Measurements from ENCODE around the gene PNLIPRP2.

The PNLIPRP2 gene

DNA sequence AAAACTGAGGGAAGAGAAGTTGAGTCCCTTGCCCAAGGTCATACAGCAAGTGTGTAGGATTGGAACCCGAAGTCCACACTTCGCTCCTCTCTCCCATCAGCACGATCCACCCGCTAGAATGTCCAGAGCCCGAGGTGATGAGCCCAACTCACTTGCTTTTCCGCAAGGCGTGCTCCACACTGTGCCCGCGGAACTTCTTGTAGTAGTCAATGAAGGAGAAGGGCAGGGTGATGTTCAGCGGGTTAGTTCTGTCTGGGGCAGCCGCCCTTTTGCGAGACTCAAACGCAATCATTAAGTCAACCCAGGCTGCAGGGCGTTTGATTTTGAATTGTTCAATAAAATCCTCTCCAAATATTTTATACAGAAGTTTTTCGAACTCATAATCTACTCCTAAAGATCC is 58.6 kb downstream of the PNLIPRP2 start:
- Histone ChIP-seq H3K9me3 (ENCODE audit: insufficient read depth, low read depth, low read length) (peaks cover 1% of the 10 kb centered on the region), H3K18ac (ENCODE audit: low read length) (no peak overlapping the region), H2BK120ac (ENCODE audit: insufficient read depth, low read length, poor library complexity) (no peak overlapping the region), H3K14ac (ENCODE audit: low read length) (no peak overlapping the region), H3K27me3 (ENCODE audit: insufficient read depth, low read length) (no peaks in the 10 kb centered on the region), H4K8ac (ENCODE audit: low read depth, low read length) (no peak overlapping the region), H3K4ac (ENCODE audit: low read depth, low read length) (no peak overlapping the region), H3K79me1 (ENCODE audit: low read length) (no peaks in the 10 kb centered on the region), H3K27ac (ENCODE audit: low read depth, low read length) (no peak overlapping the region), H3K9ac (ENCODE audit: low read length) (no peak overlapping the region), H4K91ac (ENCODE audit: low read depth, low read length) (no peak overlapping the region), H2BK12ac (ENCODE audit: low read length) (no peak overlapping the region), H3K4me2 (ENCODE audit: low read length) (no peak overlapping the region), H3K79me2 (ENCODE audit: control insufficient read depth, insufficient read depth, low read length, poor library complexity) (no peaks in the 10 kb centered on the region), H4K12ac (ENCODE audit: low read depth, low read length) (no peak overlapping the region), H3K4me3 (ENCODE audit: low read depth, low read length) (no peak overlapping the region), H2BK5ac (ENCODE audit: low read depth, low read length, poor library complexity) (no peak overlapping the region), H2AK5ac (ENCODE audit: low read length) (no peak overlapping the region), H3K23ac (ENCODE audit: low read length) (no peak overlapping the region), H3K4me1 (ENCODE audit: control insufficient read depth in 1 of 2, insufficient read depth in 2 of 2, low read length in 2 of 2) (no peaks in the 10 kb centered on the region), H3K36me3 (ENCODE audit: control insufficient read depth in 1 of 2, insufficient read depth in 2 of 2, low read length in 2 of 2) (no peaks in the 10 kb centered on the region), H2AFZ (ENCODE audit: insufficient read depth, low read length, poor library complexity) (no peak overlapping the region)
- WGBS (ENCODE audit: extremely low coverage, insufficient coverage, insufficient read length): no CpG with 5 or more reads among the region's 15 CpGs
- DNase-seq: no peak

DNA sequence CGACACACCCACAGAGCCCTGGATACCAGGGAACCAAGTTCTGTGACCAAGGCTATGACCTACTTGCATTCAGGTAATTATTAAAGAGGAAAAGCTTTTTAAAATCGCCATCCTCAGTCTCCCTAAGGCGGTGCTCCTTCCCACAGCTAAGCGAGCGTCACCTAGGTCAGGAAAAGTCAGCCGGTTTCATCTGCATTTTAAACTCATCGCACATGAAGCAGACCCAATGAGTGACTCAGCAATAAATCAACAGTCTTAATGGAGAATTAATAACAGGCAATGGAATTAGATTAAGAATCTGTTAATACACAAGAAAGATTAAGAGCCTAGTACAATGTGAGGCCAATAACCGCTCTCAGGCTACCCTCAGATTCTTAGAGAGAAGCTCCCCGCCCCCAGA is 62.4 kb downstream of the PNLIPRP2 start:
- Histone ChIP-seq H3K14ac (ENCODE audit: low read length) (no peak overlapping the region), H3K4me3 (ENCODE audit: low read depth, low read length) (no peak overlapping the region), H4K8ac (ENCODE audit: low read depth, low read length) (no peak overlapping the region), H3K4me2 (ENCODE audit: low read length) (no peak overlapping the region), H4K91ac (ENCODE audit: low read depth, low read length) (no peak overlapping the region), H3K9ac (ENCODE audit: low read length) (no peak overlapping the region), H2BK12ac (ENCODE audit: low read length) (no peak overlapping the region), H3K9me3 (ENCODE audit: insufficient read depth, low read depth, low read length) (no peaks in the 10 kb centered on the region), H2AK5ac (ENCODE audit: low read length) (no peak overlapping the region), H3K4me1 (ENCODE audit: control insufficient read depth in 1 of 2, insufficient read depth in 2 of 2, low read length in 2 of 2) (no peaks in the 10 kb centered on the region), H3K4ac (ENCODE audit: low read depth, low read length) (no peak overlapping the region), H3K27ac (ENCODE audit: low read depth, low read length) (no peak overlapping the region), H3K18ac (ENCODE audit: low read length) (no peak overlapping the region), H3K79me1 (ENCODE audit: low read length) (no peaks in the 10 kb centered on the region), H4K12ac (ENCODE audit: low read depth, low read length) (no peak overlapping the region), H3K79me2 (ENCODE audit: control insufficient read depth, insufficient read depth, low read length, poor library complexity) (no peaks in the 10 kb centered on the region), H2BK5ac (ENCODE audit: low read depth, low read length, poor library complexity) (no peak overlapping the region), H2BK120ac (ENCODE audit: insufficient read depth, low read length, poor library complexity) (no peak overlapping the region), H2AFZ (ENCODE audit: insufficient read depth, low read length, poor library complexity) (no peak overlapping the region), H3K36me3 (ENCODE audit: control insufficient read depth in 1 of 2, insufficient read depth in 2 of 2, low read length in 2 of 2) (no peaks in the 10 kb centered on the region), H3K27me3 (ENCODE audit: insufficient read depth, low read length) (no peaks in the 10 kb centered on the region), H3K23ac (ENCODE audit: low read length) (no peak overlapping the region)
- DNase-seq: no peak
- no CpG with 5 or more reads among the region's 9 CpGs for WGBS (ENCODE audit: extremely low coverage, insufficient coverage, insufficient read length)

DNA sequence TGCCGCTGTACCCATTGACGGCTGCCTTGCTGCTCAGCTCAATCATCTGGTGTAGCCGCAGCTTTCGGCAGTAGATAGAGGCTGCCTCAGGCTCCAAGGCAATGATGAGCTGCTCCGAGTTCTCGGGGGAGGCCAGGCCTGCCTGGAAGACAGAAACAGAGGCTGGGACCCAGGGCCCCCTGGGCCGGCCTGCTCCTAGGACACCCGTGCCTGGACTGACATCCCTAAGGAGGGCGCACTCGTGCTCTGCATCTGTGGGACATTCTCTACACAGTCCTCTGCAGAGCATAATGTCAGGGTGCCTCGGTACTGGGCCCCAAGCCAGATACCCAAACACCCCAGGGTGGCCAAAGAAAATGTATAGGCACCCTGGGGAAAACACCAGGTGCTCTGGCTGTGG is 63.1 kb downstream of the PNLIPRP2 start:
- Histone ChIP-seq H3K4me2 (ENCODE audit: low read length) (no peak overlapping the region), H3K79me1 (ENCODE audit: low read length) (no peaks in the 10 kb centered on the region)

DNA sequence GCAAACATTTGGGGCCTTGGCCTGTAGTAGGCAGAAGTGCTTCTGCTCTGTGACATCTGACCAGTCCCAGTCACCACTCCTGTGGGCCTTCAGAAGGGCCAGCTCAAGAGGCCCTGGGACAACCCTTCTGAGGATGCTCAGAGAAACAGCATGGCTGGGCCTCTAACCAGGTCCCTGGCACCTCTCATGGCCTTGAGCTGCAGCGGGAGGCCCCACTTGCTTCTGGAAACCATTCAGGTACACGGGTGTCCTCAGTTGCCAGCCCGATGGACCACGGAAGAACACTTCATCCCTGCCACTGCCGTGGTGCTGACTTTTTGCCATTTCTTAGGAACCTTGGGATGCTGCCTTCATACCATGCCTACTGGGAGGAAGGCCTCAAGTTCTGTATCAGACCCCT is 64.0 kb downstream of the PNLIPRP2 start:
- Histone ChIP-seq H3K14ac (ENCODE audit: low read length) (no peak overlapping the region), H3K9me3 (ENCODE audit: insufficient read depth, low read depth, low read length) (no peaks in the 10 kb centered on the region), H4K91ac (ENCODE audit: low read depth, low read length) (no peak overlapping the region), H4K12ac (ENCODE audit: low read depth, low read length) (no peak overlapping the region), H2BK12ac (ENCODE audit: low read length) (no peak overlapping the region), H2BK120ac (ENCODE audit: insufficient read depth, low read length, poor library complexity) (no peak overlapping the region), H3K4ac (ENCODE audit: low read depth, low read length) (no peak overlapping the region), H3K36me3 (ENCODE audit: control insufficient read depth in 1 of 2, insufficient read depth in 2 of 2, low read length in 2 of 2) (no peaks in the 10 kb centered on the region), H2AFZ (ENCODE audit: insufficient read depth, low read length, poor library complexity) (no peak overlapping the region), H3K18ac (ENCODE audit: low read length) (no peak overlapping the region), H2AK5ac (ENCODE audit: low read length) (no peak overlapping the region), H2BK5ac (ENCODE audit: low read depth, low read length, poor library complexity) (no peak overlapping the region), H3K79me2 (ENCODE audit: control insufficient read depth, insufficient read depth, low read length, poor library complexity) (no peaks in the 10 kb centered on the region), H3K27ac (ENCODE audit: low read depth, low read length) (no peak overlapping the region), H3K27me3 (ENCODE audit: insufficient read depth, low read length) (no peaks in the 10 kb centered on the region), H3K79me1 (ENCODE audit: low read length) (no peaks in the 10 kb centered on the region), H4K8ac (ENCODE audit: low read depth, low read length) (no peak overlapping the region), H3K23ac (ENCODE audit: low read length) (no peak overlapping the region), H3K4me1 (ENCODE audit: control insufficient read depth in 1 of 2, insufficient read depth in 2 of 2, low read length in 2 of 2) (peaks cover 0 to 2% of the 10 kb centered on the region in 2 experiments), H3K4me3 (ENCODE audit: low read depth, low read length) (no peak overlapping the region), H3K4me2 (ENCODE audit: low read length) (no peak overlapping the region), H3K9ac (ENCODE audit: low read length) (no peak overlapping the region)
- WGBS (ENCODE audit: extremely low coverage, insufficient coverage, insufficient read length): no CpG with 5 or more reads among the region's 5 CpGs
- no peak for DNase-seq

More for the DNA sequence above, 63.1 kb downstream of the PNLIPRP2 start:
- H3K27me3 ChIP-seq (ENCODE audit: insufficient read depth, low read length): no peaks in the 10 kb centered on the region
- H3K4me1 ChIP-seq (ENCODE audit: control insufficient read depth in 1 of 2, insufficient read depth in 2 of 2, low read length in 2 of 2): peaks cover 0 to 2% of the 10 kb centered on the region in 2 experiments
- no peaks in the 10 kb centered on the region for H3K36me3 ChIP-seq (ENCODE audit: control insufficient read depth in 1 of 2, insufficient read depth in 2 of 2, low read length in 2 of 2)
- no CpG with 5 or more reads among the region's 11 CpGs for WGBS (ENCODE audit: extremely low coverage, insufficient coverage, insufficient read length)
- DNase-seq: no peak
- H2BK120ac ChIP-seq (ENCODE audit: insufficient read depth, low read length, poor library complexity): no peak overlapping the region
- no peak overlapping the region for H3K27ac ChIP-seq (ENCODE audit: low read depth, low read length)
- H3K79me2 ChIP-seq (ENCODE audit: control insufficient read depth, insufficient read depth, low read length, poor library complexity): no peaks in the 10 kb centered on the region
- H3K4me3 ChIP-seq (ENCODE audit: low read depth, low read length): no peak overlapping the region
- no peak overlapping the region for H2AFZ ChIP-seq (ENCODE audit: insufficient read depth, low read length, poor library complexity)
- no peak overlapping the region for H2AK5ac ChIP-seq (ENCODE audit: low read length)
- H3K18ac ChIP-seq (ENCODE audit: low read length): no peak overlapping the region
- no peak overlapping the region for H3K9ac ChIP-seq (ENCODE audit: low read length)
- H3K14ac ChIP-seq (ENCODE audit: low read length): no peak overlapping the region
- H3K4ac ChIP-seq (ENCODE audit: low read depth, low read length): no peak overlapping the region
- H2BK12ac ChIP-seq (ENCODE audit: low read length): no peak overlapping the region
- no peak overlapping the region for H3K23ac ChIP-seq (ENCODE audit: low read length)
- no peak overlapping the region for H4K8ac ChIP-seq (ENCODE audit: low read depth, low read length)
- no peak overlapping the region for H2BK5ac ChIP-seq (ENCODE audit: low read depth, low read length, poor library complexity)
- H3K9me3 ChIP-seq (ENCODE audit: insufficient read depth, low read depth, low read length): no peaks in the 10 kb centered on the region
- H4K12ac ChIP-seq (ENCODE audit: low read depth, low read length): no peak overlapping the region
- no peak overlapping the region for H4K91ac ChIP-seq (ENCODE audit: low read depth, low read length)
